GM19238 (cell line): ENCODE measurements around the gene NDUFAF2.
"Not testable (repeated sequence)": the region's sequence is repeated elsewhere in the genome, so short reads cannot be mapped to it uniquely, and the experiment has no call there.

Experiments
- DNase-seq: peaks from one replicate; pipeline ENCODE4 v3.0.0; 2011; ENCODE audit warnings: low spot score; ENCODE audit not compliant: insufficient read length

The NDUFAF2 gene

DNA sequence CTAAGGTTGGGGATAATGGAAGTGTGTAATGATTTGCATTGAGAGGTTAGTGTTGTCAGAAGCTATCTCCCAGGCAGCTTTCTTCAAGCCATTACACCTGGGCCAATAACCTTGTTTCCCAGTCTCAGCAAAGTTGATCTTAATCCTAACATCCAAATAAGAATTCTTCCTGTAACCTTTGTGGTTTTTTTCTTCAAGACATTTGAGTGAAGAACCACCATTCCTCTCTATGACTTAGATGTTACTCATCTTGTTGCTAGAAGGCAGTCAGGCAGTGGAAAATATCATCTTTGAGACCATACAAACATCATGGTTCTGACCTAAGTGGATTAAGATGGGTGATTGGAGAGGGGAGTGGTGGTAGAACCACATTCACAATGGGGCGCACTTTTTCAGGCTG lies 103.5 kb downstream of the NDUFAF2 start:
- no peak for DNase-seq

DNA sequence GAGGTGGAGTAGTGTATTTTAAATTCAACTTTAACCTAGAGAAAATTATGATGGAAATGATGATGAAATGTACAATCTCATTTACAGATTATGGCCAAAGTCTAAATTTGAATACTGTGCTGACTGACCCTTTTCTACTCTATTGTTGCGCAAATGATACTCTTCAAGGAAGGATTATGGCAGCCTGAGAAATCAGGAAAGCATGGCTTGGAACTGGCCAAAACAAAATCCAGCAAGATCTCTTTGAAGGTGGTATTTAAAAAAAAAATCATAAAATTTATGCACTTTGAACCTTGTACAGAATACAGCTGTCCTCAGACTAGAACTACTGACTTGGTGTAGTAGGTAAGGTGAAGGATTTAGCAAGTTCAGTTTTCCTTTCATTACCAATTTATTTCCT lies 105.3 kb downstream of the NDUFAF2 start:
- no peak for DNase-seq

DNA sequence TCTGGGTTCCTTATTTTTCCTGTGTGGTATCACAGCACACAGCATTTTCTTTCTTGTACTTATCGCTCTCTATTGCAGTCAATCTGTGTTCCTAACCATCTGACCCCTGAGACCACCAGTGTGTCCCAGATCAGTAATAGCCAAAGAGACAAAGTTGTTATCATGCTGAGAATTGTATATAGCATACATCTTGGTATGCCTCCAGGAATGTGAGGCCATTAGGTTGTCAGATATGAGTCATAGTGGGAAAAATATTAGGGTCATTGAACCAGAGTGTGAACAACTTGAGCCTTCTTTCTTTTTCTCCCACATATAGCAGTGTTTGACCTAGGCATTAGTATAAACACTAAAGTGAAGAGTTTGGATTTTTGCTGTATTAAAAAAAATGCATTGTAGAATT lies 106.3 kb downstream of the NDUFAF2 start:
- DNase-seq: no peak

DNA sequence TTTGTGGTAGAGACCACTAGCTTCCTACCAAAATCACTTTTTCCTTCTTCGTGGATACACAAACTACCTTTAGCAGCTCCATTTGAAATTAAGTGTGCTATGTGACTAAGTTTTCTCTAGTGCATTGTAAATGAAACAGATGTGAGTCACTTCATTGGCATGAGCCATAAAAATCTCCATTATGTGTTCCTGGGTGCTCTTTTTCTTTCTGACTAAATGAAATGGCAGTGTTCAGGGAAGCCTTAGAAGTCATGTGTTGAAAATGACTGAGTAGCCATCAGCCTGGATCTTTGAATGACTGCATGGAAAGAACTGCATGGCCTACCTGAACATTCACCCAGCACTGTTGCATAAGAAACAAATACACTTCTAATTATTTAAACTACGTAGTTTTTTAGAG lies 107.9 kb downstream of the NDUFAF2 start:
- DNase-seq: no peak

DNA sequence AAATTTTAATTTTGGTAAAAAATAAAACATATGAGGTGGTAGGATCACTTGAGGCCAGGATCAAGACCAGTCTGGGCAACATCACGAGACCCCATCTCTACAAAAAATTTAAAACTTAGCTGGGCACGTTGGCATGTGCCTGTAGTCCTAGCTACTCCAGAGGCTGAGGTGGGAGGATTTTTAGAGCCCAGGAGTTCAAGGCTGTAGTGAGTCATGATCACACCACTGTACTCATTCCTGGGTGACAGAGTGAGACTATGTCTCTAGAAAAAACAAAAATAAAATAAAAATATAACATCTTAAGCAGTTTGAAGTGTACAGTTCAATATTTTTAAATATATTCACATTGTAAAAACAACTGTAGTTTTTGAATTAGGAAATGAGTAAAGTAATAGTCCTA lies 108.9 kb downstream of the NDUFAF2 start:
- DNase-seq: no peak

DNA sequence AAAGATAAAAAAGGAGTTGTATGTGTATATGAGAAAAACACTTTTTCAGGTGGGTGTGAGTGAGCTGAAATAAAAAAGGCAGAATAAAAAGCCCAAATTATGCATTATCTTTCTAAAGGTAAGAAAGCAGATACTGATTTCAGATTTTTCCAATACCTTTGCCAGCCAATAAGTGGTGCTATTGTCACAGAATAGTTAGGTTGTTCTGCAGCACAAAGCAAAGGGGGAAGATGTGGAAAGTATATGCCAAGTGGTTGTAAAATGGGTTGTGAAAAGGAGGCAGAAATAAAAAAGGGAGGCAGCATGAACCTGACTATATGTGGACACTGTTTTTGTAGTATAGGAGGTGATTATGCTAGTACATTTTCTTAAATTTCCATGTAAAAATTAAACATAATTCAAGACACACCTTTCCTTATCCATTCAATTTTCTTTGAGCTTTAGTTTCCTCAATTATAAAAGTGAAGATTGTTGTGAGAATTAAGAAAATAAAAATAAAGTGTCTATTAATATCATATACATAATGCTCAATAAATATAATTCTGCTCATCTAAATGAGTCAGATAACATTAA lies 110.5 kb downstream of the NDUFAF2 start:
- no peak for DNase-seq

DNA sequence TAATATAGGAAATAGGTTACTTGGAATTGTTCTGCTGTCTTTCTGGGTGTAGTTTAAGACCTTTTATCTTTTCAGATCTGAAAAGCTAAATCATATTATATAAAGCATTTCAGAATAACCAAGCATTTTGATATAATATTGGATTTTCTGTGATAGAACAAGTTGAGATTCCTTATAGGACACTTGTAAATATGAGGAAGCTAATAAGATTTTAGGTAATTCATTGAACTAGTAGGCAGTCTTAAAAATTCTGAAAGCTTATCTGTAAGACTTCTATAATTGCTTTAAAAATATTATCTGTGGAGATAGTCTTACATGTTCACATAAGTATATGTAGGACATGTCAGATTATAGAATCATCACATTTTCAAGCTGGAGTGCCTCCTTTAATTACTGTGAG lies 114.5 kb downstream of the NDUFAF2 start:
- DNase-seq: no peak

DNA sequence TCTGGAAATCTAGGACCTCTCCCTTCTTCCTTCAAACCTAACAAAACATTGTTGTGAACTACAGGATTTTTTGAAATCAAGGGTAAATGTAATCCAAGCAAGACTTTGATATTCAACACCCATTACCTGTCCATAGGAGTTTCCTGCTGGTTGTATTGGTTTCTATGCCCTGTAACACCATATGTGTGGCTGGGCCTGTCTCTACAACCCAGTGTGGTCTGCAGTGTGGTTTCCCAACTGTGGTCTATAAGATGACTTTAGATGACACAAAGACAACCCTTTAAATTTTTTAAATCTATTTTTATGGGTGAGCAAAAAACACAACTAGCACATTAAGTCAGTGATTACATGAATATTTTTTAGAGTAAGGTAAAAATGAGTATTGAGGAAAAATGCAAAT lies 124.1 kb downstream of the NDUFAF2 start:
- DNase-seq: no peak

DNA sequence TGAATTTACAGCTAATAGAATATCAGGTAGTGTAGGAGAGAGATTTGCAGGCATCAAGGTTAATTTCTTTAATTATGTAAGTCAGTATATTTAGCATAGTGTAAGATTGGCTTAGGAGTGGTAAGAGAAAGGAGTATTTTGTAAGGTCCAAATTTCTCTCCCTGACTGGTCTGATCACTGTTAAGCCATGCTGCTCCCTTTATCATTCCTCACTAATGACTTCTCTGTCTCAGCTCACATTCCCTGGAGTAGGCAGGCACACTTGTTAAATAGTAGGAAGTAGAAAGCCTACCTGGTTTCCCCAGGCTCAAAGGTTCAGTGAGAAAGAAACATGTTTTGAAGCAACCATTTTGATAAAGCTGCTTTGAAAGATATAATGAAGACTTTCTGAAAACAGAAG lies 126.5 kb downstream of the NDUFAF2 start:
- DNase-seq: no peak

DNA sequence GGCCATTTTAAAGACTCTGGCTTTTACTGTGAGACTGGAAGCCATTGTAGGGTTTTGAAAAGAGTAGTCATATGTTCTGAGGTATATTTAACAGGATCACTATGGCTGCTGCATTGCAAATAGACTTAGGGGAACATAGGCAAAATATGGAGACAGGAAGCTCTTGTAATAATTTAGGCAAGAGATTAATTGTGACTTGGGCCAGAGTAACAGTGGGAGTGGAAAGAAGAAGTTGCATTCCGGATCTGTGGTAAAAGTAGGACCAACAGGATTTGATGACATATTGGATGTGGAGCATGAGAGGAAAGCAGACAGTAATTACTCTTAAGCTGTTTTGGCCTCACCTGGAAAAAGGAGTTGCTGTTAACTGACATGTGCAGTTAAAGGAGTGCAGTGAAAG lies 131.6 kb downstream of the NDUFAF2 start:
- no peak for DNase-seq

DNA sequence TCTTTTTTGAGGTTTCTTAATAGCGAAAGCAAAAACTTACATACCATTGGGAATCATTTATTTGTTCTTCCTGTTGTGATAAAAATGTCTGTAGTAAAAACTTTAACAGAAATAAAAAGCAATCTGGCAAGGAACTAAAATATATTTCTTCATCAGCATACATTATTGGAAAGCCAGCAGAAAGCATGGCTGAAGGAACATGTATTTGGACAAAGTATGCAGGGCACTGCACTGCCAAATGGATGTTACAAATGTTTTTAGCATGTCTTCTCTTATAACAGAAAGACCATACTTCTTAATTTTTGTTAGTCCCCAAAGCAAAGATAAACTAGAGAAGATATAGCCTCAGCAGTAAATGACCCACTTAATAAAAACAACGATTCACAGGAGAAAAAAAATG lies 136.7 kb downstream of the NDUFAF2 start:
- no peak for DNase-seq

DNA sequence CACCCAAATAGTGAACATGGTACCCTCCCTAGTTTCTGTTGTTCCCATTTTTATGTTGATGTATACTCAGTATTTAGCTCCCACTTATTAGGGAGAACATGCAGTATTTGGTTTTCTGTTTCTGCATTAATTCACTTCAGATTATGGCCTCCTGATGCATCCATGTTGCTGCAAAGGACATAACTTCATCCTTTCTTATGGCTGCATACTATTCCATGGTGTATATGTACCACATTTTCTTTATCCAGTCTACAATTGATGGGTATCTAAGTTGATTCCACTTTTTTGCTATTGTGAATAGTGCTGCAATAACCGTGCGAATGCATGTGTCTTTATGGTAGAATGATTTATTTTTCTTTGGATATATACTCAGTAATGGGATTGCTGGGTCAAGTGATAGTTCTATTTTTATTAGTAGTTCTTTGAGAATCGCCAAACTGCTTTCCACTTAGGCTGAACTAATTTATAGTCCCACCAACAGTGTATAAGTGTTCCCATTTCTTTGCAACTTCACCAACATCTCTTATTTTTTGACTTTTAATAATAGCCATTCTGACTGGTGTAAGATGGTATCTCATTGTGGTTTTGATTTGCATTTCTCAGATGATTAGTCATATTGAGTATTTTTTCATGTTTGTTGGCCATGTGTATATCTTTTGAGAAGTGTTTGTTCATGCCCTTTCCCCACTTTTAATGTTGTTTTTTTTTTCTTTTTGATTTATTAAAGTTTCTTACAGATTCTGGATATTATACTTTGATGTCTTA lies 137.7 kb downstream of the NDUFAF2 start:
- DNase-seq: no peak

DNA sequence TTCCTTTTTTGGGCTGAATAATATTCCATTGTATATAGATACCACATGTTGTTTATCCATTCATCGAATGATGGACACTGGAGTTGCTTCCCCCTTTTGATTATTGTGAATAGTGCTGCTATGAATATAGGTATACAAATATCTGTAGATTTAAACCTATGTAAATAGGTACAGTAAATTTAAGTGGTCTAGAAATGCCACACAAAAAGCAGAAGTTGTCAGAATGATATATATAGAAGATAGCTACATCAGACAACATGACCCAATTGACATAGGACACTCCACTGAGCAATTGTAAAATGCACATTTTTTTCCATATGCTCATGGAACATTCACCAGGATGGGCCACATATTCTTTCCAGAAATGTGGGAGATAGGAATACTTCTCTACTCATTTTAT lies 139.7 kb downstream of the NDUFAF2 start:
- no peak for DNase-seq

DNA sequence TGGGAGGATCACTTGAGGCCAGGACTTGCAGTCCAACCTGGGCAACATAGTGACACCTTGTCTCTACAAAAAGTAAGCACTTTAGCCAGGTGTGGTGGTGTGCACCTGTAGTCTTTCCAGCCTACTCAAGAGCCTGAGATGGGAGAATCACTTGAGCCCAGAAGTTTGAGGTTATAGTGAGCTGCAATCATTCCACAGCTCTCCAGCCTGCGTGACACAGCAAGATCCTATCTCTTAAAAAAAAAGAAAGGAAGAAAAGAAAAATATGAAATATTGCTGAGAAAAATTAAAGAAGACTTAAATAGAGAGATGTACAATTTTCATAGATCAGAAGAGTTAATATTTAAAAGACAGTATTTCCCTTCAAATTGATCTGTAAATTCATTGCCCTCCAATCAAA lies 140.9 kb downstream of the NDUFAF2 start:
- DNase-seq: no peak

DNA sequence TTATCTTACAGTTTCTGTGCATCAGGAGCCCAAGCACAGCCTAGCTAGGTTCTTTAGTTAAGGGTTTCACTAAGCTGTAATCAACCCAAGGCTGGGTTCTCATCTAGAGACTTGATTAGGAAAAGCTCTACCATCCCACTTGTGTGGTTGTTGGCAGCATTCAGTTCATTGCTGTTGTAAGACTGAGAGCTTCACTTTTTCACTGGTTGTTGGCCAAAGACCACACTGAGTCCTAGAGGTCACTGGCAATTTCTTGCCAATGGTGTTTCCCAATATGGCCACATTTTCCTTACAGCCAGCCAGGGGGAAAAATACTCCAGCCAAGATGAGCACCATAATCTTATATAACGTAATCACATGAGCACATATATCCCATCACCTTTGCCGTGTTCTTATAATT lies 142.9 kb downstream of the NDUFAF2 start:
- no peak for DNase-seq

DNA sequence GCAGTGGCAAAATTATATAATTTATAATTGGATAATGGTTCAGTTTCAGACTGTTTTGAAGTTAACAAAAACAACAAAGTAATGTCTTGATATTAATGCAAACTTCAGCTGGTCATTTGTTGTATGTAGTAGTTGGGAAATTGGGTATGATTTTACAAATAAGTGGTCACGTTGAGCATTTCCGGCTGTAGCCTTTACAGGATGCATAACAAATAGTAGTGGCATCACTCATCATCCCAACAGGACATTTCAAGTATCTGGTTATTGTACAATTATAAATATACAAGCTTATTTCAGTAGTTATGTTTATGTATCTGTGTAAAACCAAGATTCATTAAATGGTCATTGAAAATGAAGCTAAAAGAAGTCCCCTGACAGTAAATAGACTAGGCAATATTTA lies 144.3 kb downstream of the NDUFAF2 start:
- no peak for DNase-seq

DNA sequence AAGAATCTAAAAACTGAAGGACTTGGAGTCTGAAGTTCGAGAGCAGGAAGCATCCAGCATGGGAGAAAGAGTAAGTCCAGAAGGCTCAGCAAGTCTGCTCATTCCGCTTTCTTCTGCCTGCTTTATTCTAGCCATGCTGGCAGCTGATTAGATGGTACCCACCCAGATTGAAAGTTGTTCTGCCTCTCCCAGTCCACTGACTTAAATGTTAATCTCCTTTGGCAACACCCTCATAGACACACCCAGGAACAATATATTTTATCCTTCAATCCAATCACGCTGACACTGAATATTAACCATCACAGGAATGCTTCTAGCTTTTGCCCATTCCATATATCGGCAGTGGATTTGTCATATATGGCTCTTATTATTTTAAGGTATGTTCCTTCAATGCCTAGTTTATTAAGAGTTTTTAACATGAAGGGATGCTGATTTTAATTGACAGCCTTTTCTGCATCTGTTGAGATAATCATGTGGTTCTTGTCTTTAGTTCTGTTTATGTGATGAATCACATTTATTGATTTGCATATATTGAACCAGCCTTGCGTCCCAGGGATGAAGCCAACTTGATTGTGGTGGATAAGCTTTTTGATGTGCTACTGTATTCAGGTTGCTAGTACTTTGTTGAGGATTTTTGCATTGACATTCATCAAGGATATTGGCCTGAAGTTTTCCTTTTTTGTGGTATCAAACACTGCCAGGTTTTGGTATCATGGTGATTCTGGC lies 148.2 kb downstream of the NDUFAF2 start:
- DNase-seq: not testable (repeated sequence)

DNA sequence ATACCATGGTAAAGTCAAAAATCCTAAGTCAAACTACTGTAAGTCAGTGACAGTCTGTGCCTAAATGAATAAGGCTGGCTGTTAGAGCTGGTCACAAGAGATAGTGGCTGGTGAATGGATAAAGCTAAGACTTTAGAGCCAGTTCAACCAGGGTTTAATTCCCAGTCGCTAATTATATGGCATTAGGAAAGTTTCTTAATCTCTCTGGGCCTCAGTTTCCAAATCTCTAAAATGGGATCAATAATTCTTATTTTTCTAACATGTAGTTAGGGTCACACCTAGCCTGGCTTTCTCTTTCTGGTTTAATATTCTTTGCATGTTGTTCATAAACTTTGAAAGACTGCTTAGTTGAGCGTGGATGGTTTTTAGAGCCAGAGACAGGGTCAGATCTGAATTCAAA lies 152.5 kb downstream of the NDUFAF2 start:
- no peak for DNase-seq

DNA sequence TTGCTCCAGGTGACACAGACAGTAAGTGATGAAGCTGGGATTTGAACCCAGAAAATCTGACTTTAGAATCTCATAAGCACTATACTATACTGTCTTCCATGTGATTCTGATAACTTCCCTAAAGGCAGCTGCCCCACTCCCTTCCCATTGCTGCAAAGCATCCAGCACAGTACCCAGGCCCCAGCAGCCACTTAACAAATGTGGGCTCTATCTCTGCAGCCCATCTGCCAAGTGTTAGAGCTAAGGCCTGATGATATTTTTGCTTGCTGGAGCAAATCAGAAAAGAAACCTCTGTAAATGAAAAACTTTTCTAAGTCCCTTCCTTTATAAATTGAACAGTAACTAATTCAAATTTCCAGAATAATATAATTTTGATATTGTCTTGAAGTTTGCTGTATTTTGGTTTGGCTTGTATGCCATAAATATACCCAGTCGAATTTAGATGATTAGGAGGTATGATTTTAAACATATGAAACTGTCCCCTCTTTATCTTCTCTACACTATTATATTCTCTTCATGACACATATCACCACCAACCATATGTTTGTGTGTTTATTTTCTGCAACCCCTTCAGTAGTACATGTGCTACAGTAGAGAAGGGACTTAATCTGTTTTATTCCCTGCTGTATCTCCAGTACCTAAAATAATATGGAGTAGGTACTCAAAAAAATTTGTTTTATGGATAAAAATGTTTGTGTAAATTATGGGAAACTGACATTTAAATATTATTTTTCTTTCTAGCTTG lies 153.4 kb downstream of the NDUFAF2 start:
- no peak for DNase-seq

DNA sequence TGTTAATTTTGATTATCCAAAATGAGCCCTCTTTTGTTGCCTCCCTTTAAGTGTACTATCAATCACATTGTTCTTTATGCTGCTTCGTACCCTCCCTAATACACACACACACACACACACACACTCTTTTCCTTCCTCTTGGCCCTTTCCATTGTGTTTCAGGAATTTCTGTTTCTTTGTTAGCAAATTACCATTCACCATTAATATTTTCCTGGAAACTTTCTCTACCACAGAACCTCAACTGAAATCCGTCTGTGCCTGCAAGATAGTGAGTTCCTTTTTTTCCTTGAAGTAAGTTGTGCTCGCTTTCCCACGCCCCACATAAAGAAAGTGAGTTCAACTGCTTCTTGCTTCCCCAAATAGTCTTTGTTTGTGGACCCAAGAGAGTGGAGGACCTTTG lies 155.4 kb downstream of the NDUFAF2 start:
- DNase-seq: no peak

DNA sequence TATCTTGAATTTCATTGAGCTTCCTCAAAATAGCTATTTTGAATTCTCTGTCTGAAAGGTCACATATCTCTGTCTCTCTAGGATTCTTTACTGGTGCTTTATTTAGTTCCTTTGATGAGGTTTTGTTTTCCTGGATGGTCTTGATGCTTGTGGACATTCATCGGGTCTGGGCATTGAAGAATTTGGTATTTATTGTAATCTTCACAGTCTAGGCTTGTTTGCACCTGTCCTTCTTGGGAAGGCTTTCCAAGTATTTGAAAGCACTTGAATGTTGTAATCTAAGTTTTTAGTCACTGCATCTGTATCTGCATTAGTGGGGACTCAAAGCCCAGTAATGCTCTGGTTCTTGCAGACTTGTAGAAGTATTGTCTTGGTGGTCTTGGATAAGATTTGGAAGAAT lies 169.4 kb downstream of the NDUFAF2 start:
- no peak for DNase-seq

DNA sequence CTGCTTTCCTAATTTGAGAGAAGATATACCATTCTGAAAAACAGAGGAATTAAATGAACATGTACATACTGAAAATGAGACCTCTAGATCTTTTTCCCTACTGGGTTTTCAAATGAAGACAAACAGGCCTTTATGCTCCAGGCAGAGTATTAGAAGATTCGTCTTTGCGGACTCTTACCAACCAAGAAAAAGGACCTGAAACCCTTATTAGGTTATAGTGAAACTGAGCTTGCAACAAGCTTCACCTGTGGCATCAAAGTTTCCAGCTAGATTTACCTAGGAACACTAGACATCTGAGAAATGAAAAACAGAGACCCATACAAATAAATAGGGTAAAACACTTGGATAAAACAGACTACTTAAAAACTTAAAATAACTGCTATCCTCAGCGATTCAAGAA lies 171.0 kb downstream of the NDUFAF2 start:
- no peak for DNase-seq
